ENCODE measurements around the gene ZNF568.

- TF ChIP-seq CTCF (IDR thresholded peaks at IDR 0.05; ENCODE audit: poor library complexity): peak; percentile 72
- no peak for TF ChIP-seq EZH2 (IDR thresholded peaks at IDR 0.05; ENCODE audit: borderline replicate concordance)
- no peak for TF ChIP-seq EZH2phosphoT487 (IDR thresholded peaks at IDR 0.05; ENCODE audit: low read depth, severe bottlenecking, unreplicated experiment)
Observed at GRCh38 chr19:36915992-36916830, at the start of gene ZNF568, which contains the start of gene ZNF829.

All from hepatocyte (in vitro differentiated cells).